ENCODE results near the gene SPOCK1. TPM values are rescaled to one million over a fixed set of nuclear protein-coding genes. Genes with fewer than 3 reads are reported as not detected.
A peak's percentile ranks its signal among the peaks of the same experiment; 100 is the strongest.

Gene SPOCK1
- total RNA-seq, 1 experiment from 2014 or later, result 10.9 TPM

GRCh38 chr5:137439645-137440044 is 59.5 kb downstream of the SPOCK1 start:
- no peak overlapping the region for H3K4me3 Mint-ChIP-seq
- H3K27ac ChIP-seq (ENCODE audit: insufficient read length, low read depth, low read length), result no peak overlapping the region
- H3K4me1 Mint-ChIP-seq, result no peaks in the 10 kb centered on the region
- no peak overlapping the region for H4K5ac ChIP-seq (ENCODE audit: insufficient read length, low read depth, low read length)
- H3T11ph ChIP-seq (ENCODE audit: low read length), result no peak overlapping the region
- H3K9ac ChIP-seq (ENCODE audit: extremely low read depth, insufficient read length, low read length), result no peak overlapping the region
- no peak for DNase-seq
- H3K56ac ChIP-seq (ENCODE audit: insufficient read length, low read depth, low read length), result no peak overlapping the region
- no peaks in the 10 kb centered on the region for H3K79me2 ChIP-seq (ENCODE audit: insufficient read depth, low read length)
- H3K27me3 Mint-ChIP-seq (ENCODE audit: low read depth), result peaks cover 4% of the 10 kb centered on the region; the same call in 1 of the 2 replicates
- H3K23ac ChIP-seq (ENCODE audit: insufficient read length, low read depth, low read length), result no peak overlapping the region
- no peaks in the 10 kb centered on the region for H3K9me3 Mint-ChIP-seq
- no peaks in the 10 kb centered on the region for H3K4me1 ChIP-seq (ENCODE audit: insufficient read depth, low read length)
- no peak overlapping the region for H3K27ac Mint-ChIP-seq
- no peaks in the 10 kb centered on the region; the same call in 1 of the 2 replicates for H3K27me3 ChIP-seq (ENCODE audit: insufficient read depth, low read length)
- H4K91ac ChIP-seq (ENCODE audit: insufficient read length, low read depth, low read length), result no peak overlapping the region
- H2AK5ac ChIP-seq (ENCODE audit: insufficient read length, low read length), result no peak overlapping the region
- no peaks in the 10 kb centered on the region for H3K23me2 ChIP-seq (ENCODE audit: insufficient read length, low read depth, low read length, poor library complexity, severe bottlenecking)
- no peaks in the 10 kb centered on the region for H3K79me1 ChIP-seq (ENCODE audit: insufficient read depth, low read depth, low read length, poor library complexity, severe bottlenecking)
- H2BK120ac ChIP-seq (ENCODE audit: low read depth, low read length, poor library complexity, severe bottlenecking), result no peak overlapping the region
- no peak for TF ChIP-seq CTCF (conservative IDR thresholded peaks at IDR 0.05)
- peak overlapping the region; percentile 47; the same call in 1 of the 2 replicates for H3K14ac ChIP-seq (ENCODE audit: insufficient read depth, low read length)
- H3K9me3 ChIP-seq (ENCODE audit: control insufficient read depth, low read depth, low read length), result no peaks in the 10 kb centered on the region
- H4K20me1 ChIP-seq (ENCODE audit: control insufficient read depth, insufficient read depth, insufficient read length), result no peaks in the 10 kb centered on the region
- no peak overlapping the region for H3K4ac ChIP-seq (ENCODE audit: low read depth, low read length)
- no peaks in the 10 kb centered on the region for H3K36me3 Mint-ChIP-seq (ENCODE audit: insufficient read depth in 1 of 3, low read depth in 3 of 3)
- no peak overlapping the region for H2BK5ac ChIP-seq (ENCODE audit: insufficient read length, low read length)
- H3K4me2 ChIP-seq (ENCODE audit: insufficient read depth, insufficient read length, low read length), result no peak overlapping the region
- no peak overlapping the region for H3K18ac ChIP-seq (ENCODE audit: insufficient read length, low read depth, low read length)
- H4K8ac ChIP-seq (replicated peaks; ENCODE audit: insufficient read length, low read depth, low read length), result no peak overlapping the region
- no peak overlapping the region for H2BK20ac ChIP-seq (ENCODE audit: low read depth, low read length, poor library complexity, severe bottlenecking)
- WGBS (ENCODE audit: extremely low coverage, insufficient read length, low lambda C conversion rate), result no CpG with 5 or more reads among the region's 3 CpGs
- H2BK12ac ChIP-seq (ENCODE audit: insufficient read length, low read depth, low read length), result no peak overlapping the region
- no peak overlapping the region for H2AFZ ChIP-seq (ENCODE audit: low read length)
- no peak overlapping the region for H2BK15ac ChIP-seq (ENCODE audit: low read depth, low read length)

All from H9 (cell line).